K562 (cell line): ENCODE data around the gene RASD1.

Experiments used
- ELK1 ChIP-seq: sonication (generic); formaldehyde crosslinking; IDR thresholded peaks from 2 replicates; pipeline ENCODE4 v1.8.1; 2022; ENCODE audit warnings: missing genetic modification reagents
- GATA2 ChIP-seq: sonication (generic); formaldehyde crosslinking; IDR thresholded peaks from 2 replicates; pipeline ENCODE4 v1.4.0; 2020; ENCODE audit warnings: mild to moderate bottlenecking, missing genetic modification reagents
- ZBTB26 ChIP-seq: fragments of 450-650 bp; formaldehyde crosslinking; IDR thresholded peaks from 2 replicates; pipeline ENCODE4 v1.4.0; 2022; ENCODE audit warnings: missing genetic modification characterization
- TF ChIP-seq, protein P1 (sequence below), 3 experiments: IDR thresholded peaks in 2 of 3; conservative IDR thresholded peaks in 1 of 3; 2 replicates each; pipeline ENCODE4 v1.5.1; 2011 to 2012; ENCODE audit warnings: low read length in 3 of 3, mild to moderate bottlenecking in 3 of 3, control low read depth in 2 of 3, improper control_type of control experiment in 1 of 3, inconsistent platforms in 1 of 3, low read depth in 1 of 3, mixed read lengths in 1 of 3, moderate library complexity in 1 of 3; ENCODE audit not compliant: insufficient read depth in 2 of 3

GRCh38 chr17:17520599-17521232, 24.5 kb upstream of the RASD1 start:
- TF ChIP-seq, protein P1, sequence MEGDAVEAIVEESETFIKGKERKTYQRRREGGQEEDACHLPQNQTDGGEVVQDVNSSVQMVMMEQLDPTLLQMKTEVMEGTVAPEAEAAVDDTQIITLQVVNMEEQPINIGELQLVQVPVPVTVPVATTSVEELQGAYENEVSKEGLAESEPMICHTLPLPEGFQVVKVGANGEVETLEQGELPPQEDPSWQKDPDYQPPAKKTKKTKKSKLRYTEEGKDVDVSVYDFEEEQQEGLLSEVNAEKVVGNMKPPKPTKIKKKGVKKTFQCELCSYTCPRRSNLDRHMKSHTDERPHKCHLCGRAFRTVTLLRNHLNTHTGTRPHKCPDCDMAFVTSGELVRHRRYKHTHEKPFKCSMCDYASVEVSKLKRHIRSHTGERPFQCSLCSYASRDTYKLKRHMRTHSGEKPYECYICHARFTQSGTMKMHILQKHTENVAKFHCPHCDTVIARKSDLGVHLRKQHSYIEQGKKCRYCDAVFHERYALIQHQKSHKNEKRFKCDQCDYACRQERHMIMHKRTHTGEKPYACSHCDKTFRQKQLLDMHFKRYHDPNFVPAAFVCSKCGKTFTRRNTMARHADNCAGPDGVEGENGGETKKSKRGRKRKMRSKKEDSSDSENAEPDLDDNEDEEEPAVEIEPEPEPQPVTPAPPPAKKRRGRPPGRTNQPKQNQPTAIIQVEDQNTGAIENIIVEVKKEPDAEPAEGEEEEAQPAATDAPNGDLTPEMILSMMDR (IDR thresholded peaks at IDR 0.05 in 2 of 3, conservative IDR thresholded peaks at IDR 0.05 in 1 of 3; ENCODE audit: insufficient read depth in 2 of 3, low read depth in 1 of 3, low read length in 3 of 3): no peak
- TF ChIP-seq ELK1 (CRISPR knock-in tag) (no peak), ZBTB26 (CRISPR knock-in tag) (no peak), GATA2 (CRISPR knock-in tag) (no peak)
